B cell (primary cell): ENCODE results near the gene DLK1. TPM values are rescaled to one million over a fixed set of nuclear protein-coding genes. Genes with fewer than 3 reads are reported as not detected.

ENCODE experiments used
- ATAC-seq: fragments of 200-7000 bp; cut with Tn5 transposase; one replicate; pipeline ENCODE4 v1.10.0; 2021; ENCODE audit warnings: low read depth, mild to moderate bottlenecking, moderate number of reproducible peaks, moderate library complexity
- CTCF ChIA-PET: fragments of 350-600 bp; sonication (Branson Sonifier 250); formaldehyde crosslinking; loops from one replicate; lab custom pipeline; 2021; ENCODE audit warnings: antibody characterized with exemption, inconsistent platforms; lab: Charles Lee
- POLR2A ChIA-PET: fragments of 350-600 bp; sonication (Branson Sonifier 250); formaldehyde crosslinking; loops from one replicate; lab custom pipeline; 2021; ENCODE audit warnings: antibody characterized with exemption; lab: Charles Lee
- DNase-seq: peaks from one replicate; pipeline ENCODE4 v3.0.0; 2013
- H2AFZ ChIP-seq: 2 replicates; pipeline ENCODE4 v1.6.1; 2012; ENCODE audit warnings: mild to moderate bottlenecking, low read depth, low read length; ENCODE audit not compliant: insufficient read depth, poor library complexity, severe bottlenecking
- H3K27ac ChIP-seq, 2 donors: 1 replicate in 1 of 2; 2 replicates in 1 of 2; pipeline ENCODE4 v1.5.1; 2012 to 2013; ENCODE audit warnings: low read length in 2 of 2, mild to moderate bottlenecking in 2 of 2, moderate library complexity in 1 of 2
- H3K27me3 ChIP-seq, 4 experiments: fragments of 200-600 bp in 1 of 4; sonication (generic) in 1 of 4; replicated peaks in 1 of 4; 1 replicate in 2 of 4; 2 replicates in 2 of 4; pipeline versions ENCODE4 v1.6.1 to v1.7.0; 2013 to 2016; ENCODE audit warnings: low read length in 3 of 4, mild to moderate bottlenecking in 2 of 4, mixed read lengths in 1 of 4, moderate library complexity in 1 of 4; ENCODE audit not compliant: insufficient read depth in 4 of 4, control insufficient read depth in 3 of 4; ENCODE audit errors: control extremely low read depth in 1 of 4
- H3K36me3 ChIP-seq, 2 experiments: replicated peaks in 1 of 2; 1 replicate in 1 of 2; 2 replicates in 1 of 2; pipeline versions ENCODE4 v1.6.1 to v1.7.1; 2013; ENCODE audit warnings: low read length in 1 of 2; ENCODE audit not compliant: insufficient read depth in 2 of 2, control insufficient read depth in 1 of 2; ENCODE audit errors: control extremely low read depth in 1 of 2, extremely low read depth in 1 of 2
- H3K4me1 ChIP-seq, 2 donors: fragments of 200-600 bp in 1 of 2; sonication (generic) in 1 of 2; 1 replicate in 1 of 2; 2 replicates in 1 of 2; pipeline versions ENCODE4 v1.5.1 to v1.6.1; 2013 to 2017; ENCODE audit warnings: low read length in 2 of 2; ENCODE audit not compliant: control insufficient read depth in 2 of 2, insufficient read depth in 2 of 2
- H3K4me2 ChIP-seq: replicated peaks from 2 replicates; pipeline ENCODE3; 2012; ENCODE audit warnings: mild to moderate bottlenecking, low read depth, low read length; ENCODE audit not compliant: poor library complexity, severe bottlenecking
- H3K4me3 ChIP-seq, 5 experiments: fragments of 200-600 bp in 1 of 5; sonication (generic) in 1 of 5; 1 replicate in 3 of 5; 2 replicates in 2 of 5; pipeline versions ENCODE4 v1.5.1 to v1.7.0; 2011 to 2016; ENCODE audit warnings: low read length in 4 of 5, mild to moderate bottlenecking in 4 of 5, low read depth in 2 of 5, control low read depth in 1 of 5, moderate library complexity in 1 of 5; ENCODE audit not compliant: insufficient read depth in 1 of 5; ENCODE audit errors: control extremely low read depth in 1 of 5, extremely low read depth in 1 of 5
- H3K79me2 ChIP-seq: fragments of 200-600 bp; sonication (generic); one replicate; pipeline ENCODE4 v1.6.0; 2016; ENCODE audit warnings: low read length; ENCODE audit not compliant: control insufficient read depth, insufficient read depth
- H3K9ac ChIP-seq: fragments of 200-600 bp; sonication (generic); 2 replicates; pipeline ENCODE4 v1.6.1; 2017; ENCODE audit warnings: mild to moderate bottlenecking, low read length, moderate library complexity
- H3K9me3 ChIP-seq, 3 donors: one replicate each; pipeline versions ENCODE4 v1.6.1 to v1.7.1; 2013; ENCODE audit warnings: low read length in 2 of 3; ENCODE audit not compliant: control insufficient read depth in 2 of 3, insufficient read depth in 1 of 3; ENCODE audit errors: control extremely low read depth in 1 of 3
- H4K20me1 ChIP-seq: 2 replicates; pipeline ENCODE4 v1.6.0; 2012; ENCODE audit warnings: mild to moderate bottlenecking, low read length; ENCODE audit not compliant: insufficient read depth, control insufficient read depth, poor library complexity, severe bottlenecking
- H3K27ac Mint-ChIP-seq: one replicate; pipeline ENCODE4 v1.8.0; 2021; ENCODE audit warnings: mixed read lengths
- H3K27me3 Mint-ChIP-seq: one replicate; pipeline ENCODE4 v1.8.0; 2021; ENCODE audit warnings: mixed read lengths
- H3K4me1 Mint-ChIP-seq: one replicate; pipeline ENCODE4 v1.8.0; 2021; ENCODE audit warnings: mixed read lengths
- H3K4me3 Mint-ChIP-seq: one replicate; pipeline ENCODE4 v1.8.0; 2021; ENCODE audit warnings: mixed read lengths
- H3K9me3 Mint-ChIP-seq: one replicate; pipeline ENCODE4 v1.8.0; 2022; ENCODE audit warnings: mixed read lengths; ENCODE audit not compliant: insufficient read depth
- EZH2 ChIP-seq: IDR thresholded peaks from 2 replicates; pipeline ENCODE4 v1.6.1; 2012; ENCODE audit warnings: borderline replicate concordance, low read depth, mild to moderate bottlenecking, moderate library complexity, low read length; ENCODE audit not compliant: insufficient read depth, poor library complexity, severe bottlenecking
- WGBS: methylation state at CpG from one replicate; pipeline ENCODE4 v1.1.5; 2013; ENCODE audit warnings: missing lambda C conversion rate; ENCODE audit not compliant: insufficient coverage; 5-methylcytosine and 5-hydroxymethylcytosine counted together
- intact Hi-C: fragments of 100-400 bp; cut with micrococcal nuclease; formaldehyde crosslinking; loops from one replicate; pipeline ENCODE4 v1.10.0; 2022
- polyA plus RNA-seq: library from polyadenylated mRNA; depleted of rRNA; stranded (reverse); fragments of >200 nt; gene quantifications from 2 replicates; pipeline ENCODE4 v1.2.3, GENCODE V29; 2012
- total RNA-seq, 2 donors: library from RNA; stranded (reverse); fragments of 120-200 nt in 1 of 2; gene quantifications; 1 replicate in 1 of 2; 2 replicates in 1 of 2; pipeline versions ENCODE4 v1.2.3 to v1.2.4, GENCODE V29; 2013 to 2022
- TF ChIP-seq, protein P1 (sequence below): fragments of 200-600 bp; IDR thresholded peaks from one replicate; pipeline ENCODE4 v1.8.0; 2022; ENCODE audit warnings: antibody characterized with exemption, mild to moderate bottlenecking

DLK1 gene
- total and polyA plus RNA-seq, 2 donors (not counting 1 experiment from before 2014, with no cell fraction given), result not detected

DNA sequence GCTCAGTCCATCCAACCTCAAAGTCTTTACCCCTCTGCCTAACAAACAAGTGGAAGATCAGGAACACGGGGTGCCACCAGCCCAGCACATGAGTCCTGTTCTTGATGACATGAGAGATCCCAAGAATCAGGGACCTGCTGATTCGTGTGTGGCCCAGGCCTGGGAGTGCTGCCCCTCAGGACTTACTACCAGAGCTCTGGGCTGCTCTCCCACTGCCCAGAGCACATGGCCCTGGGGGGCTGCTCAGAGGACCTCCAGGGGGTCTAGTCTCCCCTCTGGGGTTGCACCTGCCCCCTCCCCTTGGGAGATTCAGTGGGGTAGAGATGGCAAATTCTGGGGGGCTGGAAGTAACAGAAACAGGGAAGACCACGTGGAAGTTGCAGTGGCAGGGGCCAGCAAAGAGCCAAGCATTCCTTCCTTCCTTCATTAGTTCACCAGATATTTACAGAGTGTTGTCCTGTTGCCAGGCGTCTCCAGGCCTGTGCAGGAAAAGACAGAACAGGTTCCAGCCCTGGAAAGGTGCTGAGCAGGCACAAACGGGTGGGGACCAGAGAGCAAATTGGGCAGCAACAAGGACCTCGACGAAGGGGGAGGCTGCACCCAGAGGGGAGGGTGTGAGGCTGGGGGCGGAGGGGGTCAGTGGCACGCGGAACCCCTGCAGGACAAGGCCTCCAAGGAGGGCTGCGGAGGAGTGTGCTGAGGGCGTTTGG is 54.1 kb downstream of the DLK1 start:
- Histone ChIP-seq H3K4me1 (no peaks in the 10 kb centered on the region), H3K36me3 (no peaks in the 10 kb centered on the region), H3K4me2 (no peak overlapping the region), H3K27me3 (no peaks in the 10 kb centered on the region), H3K27ac (no peak overlapping the region), H3K9me3 (peaks cover 0 to 4% (median 0%) of the 10 kb centered on the region in 3 donors), H4K20me1 (no peaks in the 10 kb centered on the region), H2AFZ (no peak overlapping the region), H3K79me2 (no peaks in the 10 kb centered on the region), H3K9ac (no peak overlapping the region), H3K4me3 (no peak overlapping the region)
- WGBS, result 82% methylated on average over 6 of the region's 12 CpGs
- no peak for ATAC-seq
- no peak for TF ChIP-seq EZH2
- TF ChIP-seq, protein P1, sequence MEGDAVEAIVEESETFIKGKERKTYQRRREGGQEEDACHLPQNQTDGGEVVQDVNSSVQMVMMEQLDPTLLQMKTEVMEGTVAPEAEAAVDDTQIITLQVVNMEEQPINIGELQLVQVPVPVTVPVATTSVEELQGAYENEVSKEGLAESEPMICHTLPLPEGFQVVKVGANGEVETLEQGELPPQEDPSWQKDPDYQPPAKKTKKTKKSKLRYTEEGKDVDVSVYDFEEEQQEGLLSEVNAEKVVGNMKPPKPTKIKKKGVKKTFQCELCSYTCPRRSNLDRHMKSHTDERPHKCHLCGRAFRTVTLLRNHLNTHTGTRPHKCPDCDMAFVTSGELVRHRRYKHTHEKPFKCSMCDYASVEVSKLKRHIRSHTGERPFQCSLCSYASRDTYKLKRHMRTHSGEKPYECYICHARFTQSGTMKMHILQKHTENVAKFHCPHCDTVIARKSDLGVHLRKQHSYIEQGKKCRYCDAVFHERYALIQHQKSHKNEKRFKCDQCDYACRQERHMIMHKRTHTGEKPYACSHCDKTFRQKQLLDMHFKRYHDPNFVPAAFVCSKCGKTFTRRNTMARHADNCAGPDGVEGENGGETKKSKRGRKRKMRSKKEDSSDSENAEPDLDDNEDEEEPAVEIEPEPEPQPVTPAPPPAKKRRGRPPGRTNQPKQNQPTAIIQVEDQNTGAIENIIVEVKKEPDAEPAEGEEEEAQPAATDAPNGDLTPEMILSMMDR, result no peak
- Mint-ChIP-seq H3K27ac (no peak overlapping the region), H3K4me1 (no peaks in the 10 kb centered on the region), H3K9me3 (no peaks in the 10 kb centered on the region), H3K27me3 (no peaks in the 10 kb centered on the region), H3K4me3 (no peak overlapping the region)
- CTCF ChIA-PET, result no interaction called here
- no peak for DNase-seq
- intact Hi-C loops, result no loop called here
- POLR2A ChIA-PET, result no interaction called here

DNA sequence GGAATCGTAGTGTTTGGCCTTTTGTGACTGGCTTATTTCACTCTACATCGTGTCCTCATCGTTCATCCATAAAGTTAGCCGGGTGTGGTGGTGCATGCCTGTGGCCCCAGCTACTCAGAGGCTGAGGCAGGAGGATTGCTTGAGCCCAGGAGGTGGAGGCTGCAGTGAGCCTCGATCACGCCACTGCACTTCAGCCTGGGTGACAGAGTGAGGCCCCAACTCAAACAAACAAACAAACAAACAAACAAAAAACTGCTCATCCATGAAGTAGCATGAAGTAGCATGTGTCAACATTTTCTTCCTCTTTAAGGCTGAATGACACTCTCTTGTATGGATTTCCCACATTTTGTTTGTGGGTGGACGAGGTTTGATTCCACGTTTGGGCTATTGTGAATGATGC is 55.3 kb downstream of the DLK1 start:
- H2AFZ ChIP-seq, result no peak overlapping the region
- ChIA-PET CTCF (no interaction called here), POLR2A (no interaction called here)
- intact Hi-C loops, result no loop called here
- H3K4me2 ChIP-seq, result no peak overlapping the region
- H3K4me3 ChIP-seq, result no peak overlapping the region
- H3K27ac Mint-ChIP-seq, result no peak overlapping the region
- H4K20me1 ChIP-seq, result no peaks in the 10 kb centered on the region
- H3K9me3 ChIP-seq, result peaks cover 0 to 4% (median 0%) of the 10 kb centered on the region in 3 donors
- no peak overlapping the region for H3K4me3 Mint-ChIP-seq
- no peaks in the 10 kb centered on the region for H3K36me3 ChIP-seq
- no peaks in the 10 kb centered on the region for H3K27me3 Mint-ChIP-seq
- H3K79me2 ChIP-seq, result no peaks in the 10 kb centered on the region
- no peaks in the 10 kb centered on the region for H3K4me1 ChIP-seq
- no peaks in the 10 kb centered on the region for H3K9me3 Mint-ChIP-seq
- 94% methylated on average over 5 of the region's 8 CpGs for WGBS
- no peak for ATAC-seq
- no peak overlapping the region for H3K27ac ChIP-seq
- DNase-seq, result no peak
- no peak overlapping the region for H3K9ac ChIP-seq
- H3K27me3 ChIP-seq, result no peaks in the 10 kb centered on the region
- TF ChIP-seq EZH2, result no peak
- TF ChIP-seq, protein P1, result no peak
- no peaks in the 10 kb centered on the region for H3K4me1 Mint-ChIP-seq
